ENCODE results near the gene GPRIN2.
"Not testable (repeated sequence)": the region's sequence is repeated elsewhere in the genome, so short reads cannot be mapped to it uniquely, and the experiment has no call there.

Gene GPRIN2

GRCh38 chr10:46516660-46517416 is 39.6 kb downstream of the GPRIN2 start:
- DNase-seq: no peak

- DNase-seq: no peak
Measured at GRCh38 chr10:46515793-46516192, 40.7 kb downstream of the GPRIN2 start.

GRCh38 chr10:46515366-46515765 is 41.1 kb downstream of the GPRIN2 start:
- no peak for DNase-seq

GRCh38 chr10:46514899-46515298 is 41.6 kb downstream of the GPRIN2 start:
- no peak for DNase-seq

- peak in 1 of 2 donors; percentile 1 for DNase-seq
Measured at GRCh38 chr10:46514431-46514861, 42.0 kb downstream of the GPRIN2 start.

- not testable (repeated sequence) for DNase-seq
Measured at GRCh38 chr10:46513333-46513732, 43.1 kb downstream of the GPRIN2 start.

GRCh38 chr10:46512725-46513124 is 43.7 kb downstream of the GPRIN2 start:
- DNase-seq: not testable (repeated sequence)

GRCh38 chr10:46512002-46512401 is 44.5 kb downstream of the GPRIN2 start:
- not testable (repeated sequence) for DNase-seq

Data from activated CD4-positive, alpha-beta T cell treated with anti-CD3 and anti-CD28 coated beads for 4 hours (primary cell).